ENCODE data around the gene CAPN5. TPM values are rescaled to one million over a fixed set of nuclear protein-coding genes. Genes with fewer than 3 reads are reported as not detected.

CAPN5 gene
- total and polyA plus RNA-seq, 2 experiments from 2014 or later: 18.3 to 22.4 TPM

GRCh38 chr11:77165066-77165465, 98.3 kb downstream of the CAPN5 start:
- H3K36me3 ChIP-seq (ENCODE audit: low read depth): no peaks in the 10 kb centered on the region
- H3K4me2 ChIP-seq (ENCODE audit: unreplicated experiment): no peak overlapping the region
- no peak for DNase-seq
- H3K4me1 ChIP-seq (ENCODE audit: insufficient read depth): no peaks in the 10 kb centered on the region
- no peak overlapping the region for H3K9ac ChIP-seq
- no peaks in the 10 kb centered on the region for H3F3A ChIP-seq (ENCODE audit: insufficient read depth)
- no peak overlapping the region for H2AFZ ChIP-seq
- H3K27me3 ChIP-seq (replicated peaks; ENCODE audit: insufficient read depth): no peaks in the 10 kb centered on the region; the same call in none of the 2 replicates
- H3K9me2 ChIP-seq (ENCODE audit: insufficient read depth): no peaks in the 10 kb centered on the region
- 49 to 54% methylated on average over 5 of the region's 5 CpGs for WGBS, 2 experiments (ENCODE audit: low coverage in 1 of 2, low lambda C conversion rate in 2 of 2, missing lambda C conversion rate in 2 of 2)
- no peaks in the 10 kb centered on the region for H4K20me1 ChIP-seq (ENCODE audit: insufficient read depth)
- TF ChIP-seq EZH2phosphoT487 (IDR thresholded peaks at IDR 0.05; ENCODE audit: insufficient read depth, low read depth) (no peak), EZH2 (IDR thresholded peaks at IDR 0.05; ENCODE audit: insufficient read depth, poor library complexity, severe bottlenecking) (no peak)
- H3K4me3 ChIP-seq: no peak overlapping the region
- H3K79me2 ChIP-seq (ENCODE audit: insufficient read depth): no peaks in the 10 kb centered on the region
- no peaks in the 10 kb centered on the region for H3K9me3 ChIP-seq (ENCODE audit: low read depth)
- H3K27ac ChIP-seq: no peak overlapping the region
- in situ Hi-C loops (cut with MboI): no loop called here

GRCh38 chr11:77166021-77166420, 99.2 kb downstream of the CAPN5 start:
- H3K79me2 ChIP-seq (ENCODE audit: insufficient read depth): no peaks in the 10 kb centered on the region
- H3K4me3 ChIP-seq: no peak overlapping the region
- H3K9ac ChIP-seq: no peak overlapping the region
- H4K20me1 ChIP-seq (ENCODE audit: insufficient read depth): no peaks in the 10 kb centered on the region
- H3F3A ChIP-seq (ENCODE audit: insufficient read depth): no peaks in the 10 kb centered on the region
- no peaks in the 10 kb centered on the region for H3K36me3 ChIP-seq (ENCODE audit: low read depth)
- H3K4me1 ChIP-seq (ENCODE audit: insufficient read depth): no peaks in the 10 kb centered on the region
- no peaks in the 10 kb centered on the region; the same call in none of the 2 replicates for H3K27me3 ChIP-seq (replicated peaks; ENCODE audit: insufficient read depth)
- DNase-seq: no peak
- H3K9me2 ChIP-seq (ENCODE audit: insufficient read depth): no peaks in the 10 kb centered on the region
- no peak for TF ChIP-seq EZH2phosphoT487 (IDR thresholded peaks at IDR 0.05; ENCODE audit: insufficient read depth, low read depth)
- no peak for TF ChIP-seq EZH2 (IDR thresholded peaks at IDR 0.05; ENCODE audit: insufficient read depth, poor library complexity, severe bottlenecking)
- H3K4me2 ChIP-seq (ENCODE audit: unreplicated experiment): no peak overlapping the region
- in situ Hi-C loops (cut with MboI): no loop called here
- no peak overlapping the region for H2AFZ ChIP-seq
- H3K27ac ChIP-seq: no peak overlapping the region
- 70% methylated on average over 8 of the region's 8 CpGs for WGBS, 2 experiments (ENCODE audit: low coverage in 1 of 2, low lambda C conversion rate in 2 of 2, missing lambda C conversion rate in 2 of 2)
- no peaks in the 10 kb centered on the region for H3K9me3 ChIP-seq (ENCODE audit: low read depth)

- no peak for TF ChIP-seq EZH2phosphoT487 (IDR thresholded peaks at IDR 0.05; ENCODE audit: insufficient read depth, low read depth)
- TF ChIP-seq EZH2 (IDR thresholded peaks at IDR 0.05; ENCODE audit: insufficient read depth, poor library complexity, severe bottlenecking): no peak
- Histone ChIP-seq H3K4me3 (no peak overlapping the region), H3K9me3 (ENCODE audit: low read depth) (no peaks in the 10 kb centered on the region), H3K79me2 (ENCODE audit: insufficient read depth) (no peaks in the 10 kb centered on the region), H3K36me3 (ENCODE audit: low read depth) (no peaks in the 10 kb centered on the region), H3K27me3 (replicated peaks; ENCODE audit: insufficient read depth) (no peaks in the 10 kb centered on the region; the same call in none of the 2 replicates), H2AFZ (no peak overlapping the region), H3K9me2 (ENCODE audit: insufficient read depth) (no peaks in the 10 kb centered on the region), H3F3A (ENCODE audit: insufficient read depth) (no peaks in the 10 kb centered on the region), H3K9ac (no peak overlapping the region), H3K4me2 (ENCODE audit: unreplicated experiment) (no peak overlapping the region), H3K4me1 (ENCODE audit: insufficient read depth) (no peaks in the 10 kb centered on the region), H4K20me1 (ENCODE audit: insufficient read depth) (no peaks in the 10 kb centered on the region), H3K27ac (no peak overlapping the region)
- DNase-seq: no peak
- in situ Hi-C loops (cut with MboI): no loop called here
- 78 to 80% methylated on average over 9 of the region's 9 CpGs for WGBS, 2 experiments (ENCODE audit: low coverage in 1 of 2, low lambda C conversion rate in 2 of 2, missing lambda C conversion rate in 2 of 2)
Measured at GRCh38 chr11:77167111-77167626, 100.4 kb downstream of the CAPN5 start.

GRCh38 chr11:77167791-77168190, 101.0 kb downstream of the CAPN5 start:
- H3K4me3 ChIP-seq: no peak overlapping the region
- no peak for TF ChIP-seq EZH2 (IDR thresholded peaks at IDR 0.05; ENCODE audit: insufficient read depth, poor library complexity, severe bottlenecking)
- TF ChIP-seq EZH2phosphoT487 (IDR thresholded peaks at IDR 0.05; ENCODE audit: insufficient read depth, low read depth): no peak
- DNase-seq: no peak
- no peaks in the 10 kb centered on the region for H4K20me1 ChIP-seq (ENCODE audit: insufficient read depth)
- H3K9me2 ChIP-seq (ENCODE audit: insufficient read depth): no peaks in the 10 kb centered on the region
- H3K27ac ChIP-seq: no peak overlapping the region
- no peaks in the 10 kb centered on the region for H3K9me3 ChIP-seq (ENCODE audit: low read depth)
- no peaks in the 10 kb centered on the region for H3K36me3 ChIP-seq (ENCODE audit: low read depth)
- H3K4me2 ChIP-seq (ENCODE audit: unreplicated experiment): no peak overlapping the region
- H3K79me2 ChIP-seq (ENCODE audit: insufficient read depth): no peaks in the 10 kb centered on the region
- no peak overlapping the region for H3K9ac ChIP-seq
- no peaks in the 10 kb centered on the region for H3F3A ChIP-seq (ENCODE audit: insufficient read depth)
- no peaks in the 10 kb centered on the region; the same call in none of the 2 replicates for H3K27me3 ChIP-seq (replicated peaks; ENCODE audit: insufficient read depth)
- no peak overlapping the region for H2AFZ ChIP-seq
- no peaks in the 10 kb centered on the region for H3K4me1 ChIP-seq (ENCODE audit: insufficient read depth)
- WGBS, 2 experiments (ENCODE audit: low coverage in 1 of 2, low lambda C conversion rate in 2 of 2, missing lambda C conversion rate in 2 of 2): 64 to 69% methylated on average over 8 of the region's 8 CpGs
- in situ Hi-C loops (cut with MboI): no loop called here
